ENCODE results near the gene TFIP11.

The TFIP11 gene

DNA sequence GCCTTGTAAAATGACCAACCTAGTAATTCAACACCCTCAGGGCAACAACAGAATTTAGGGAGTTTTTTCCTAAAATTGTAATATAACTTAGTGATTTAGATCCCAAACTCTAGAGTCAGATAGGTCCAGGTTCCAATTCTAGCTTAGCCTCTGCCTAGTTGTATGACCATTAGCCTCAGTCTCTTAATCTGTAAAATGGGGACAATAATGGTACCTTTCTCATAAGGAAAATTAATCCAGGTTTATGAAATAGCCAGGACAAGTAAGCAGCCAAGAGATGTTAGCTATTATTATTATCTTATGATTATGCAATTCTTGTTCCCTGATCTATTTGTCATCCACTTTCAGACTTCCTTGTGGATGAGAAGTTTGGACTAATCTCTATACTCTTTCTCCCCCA, 4.1 kb downstream of the TFIP11 start:
- H3K9ac ChIP-seq (ENCODE audit: low read length): no peak overlapping the region
- H3K4me1 ChIP-seq (ENCODE audit: insufficient read depth, low read length, severe bottlenecking): peaks cover 28% of the 10 kb centered on the region
- H3K27me3 ChIP-seq (ENCODE audit: insufficient read depth, low read length): no peaks in the 10 kb centered on the region
- no peak overlapping the region for H3K4me2 ChIP-seq (ENCODE audit: low read length)
- H3K36me3 ChIP-seq (ENCODE audit: insufficient read depth, low read length): peaks cover 70% of the 10 kb centered on the region
- peaks cover 16% of the 10 kb centered on the region for H3K79me2 ChIP-seq (ENCODE audit: insufficient read depth, low read length)
- H4K20me1 ChIP-seq (ENCODE audit: insufficient read depth, low read length): no peaks in the 10 kb centered on the region
- no peak overlapping the region for H3K4me3 ChIP-seq (ENCODE audit: low read depth, low read length, poor library complexity, severe bottlenecking)
- no peaks in the 10 kb centered on the region for H3F3A ChIP-seq (ENCODE audit: insufficient read depth, low read length)
- H3K9me3 ChIP-seq (ENCODE audit: low read length): no peaks in the 10 kb centered on the region
- no peak overlapping the region for H3K27ac ChIP-seq (ENCODE audit: low read depth, low read length, poor library complexity, severe bottlenecking)
- no peak for TF ChIP-seq EZH2 (IDR thresholded peaks at IDR 0.05; ENCODE audit: borderline replicate concordance, low read length)
- TF ChIP-seq, protein P1, sequence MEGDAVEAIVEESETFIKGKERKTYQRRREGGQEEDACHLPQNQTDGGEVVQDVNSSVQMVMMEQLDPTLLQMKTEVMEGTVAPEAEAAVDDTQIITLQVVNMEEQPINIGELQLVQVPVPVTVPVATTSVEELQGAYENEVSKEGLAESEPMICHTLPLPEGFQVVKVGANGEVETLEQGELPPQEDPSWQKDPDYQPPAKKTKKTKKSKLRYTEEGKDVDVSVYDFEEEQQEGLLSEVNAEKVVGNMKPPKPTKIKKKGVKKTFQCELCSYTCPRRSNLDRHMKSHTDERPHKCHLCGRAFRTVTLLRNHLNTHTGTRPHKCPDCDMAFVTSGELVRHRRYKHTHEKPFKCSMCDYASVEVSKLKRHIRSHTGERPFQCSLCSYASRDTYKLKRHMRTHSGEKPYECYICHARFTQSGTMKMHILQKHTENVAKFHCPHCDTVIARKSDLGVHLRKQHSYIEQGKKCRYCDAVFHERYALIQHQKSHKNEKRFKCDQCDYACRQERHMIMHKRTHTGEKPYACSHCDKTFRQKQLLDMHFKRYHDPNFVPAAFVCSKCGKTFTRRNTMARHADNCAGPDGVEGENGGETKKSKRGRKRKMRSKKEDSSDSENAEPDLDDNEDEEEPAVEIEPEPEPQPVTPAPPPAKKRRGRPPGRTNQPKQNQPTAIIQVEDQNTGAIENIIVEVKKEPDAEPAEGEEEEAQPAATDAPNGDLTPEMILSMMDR (IDR thresholded peaks at IDR 0.05; ENCODE audit: low read length): no peak
- H2AFZ ChIP-seq (ENCODE audit: low read length): no peak overlapping the region
- H3K9me2 ChIP-seq (ENCODE audit: low read depth, low read length): no peaks in the 10 kb centered on the region

DNA sequence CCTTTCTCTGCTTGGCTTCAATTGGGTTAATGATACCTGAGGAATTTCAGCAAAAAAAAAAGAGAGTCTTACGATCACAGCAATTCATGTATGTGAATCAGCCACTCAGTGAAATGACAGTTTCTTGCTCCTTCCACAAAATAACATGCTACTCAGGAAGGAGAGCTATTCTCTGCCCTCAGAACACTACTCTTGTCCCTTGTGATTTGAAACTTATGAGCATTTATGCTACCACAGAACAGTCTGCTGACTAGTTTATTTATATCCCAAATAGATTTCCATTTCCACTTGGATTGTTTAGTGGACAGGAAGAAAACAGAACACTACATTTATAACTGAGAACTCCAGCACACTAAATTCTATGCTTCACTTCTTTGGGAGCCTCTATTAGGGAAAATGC, 8.5 kb downstream of the TFIP11 start:
- Histone ChIP-seq H3K4me3 (ENCODE audit: low read depth, low read length, poor library complexity, severe bottlenecking) (no peak overlapping the region), H3K36me3 (ENCODE audit: insufficient read depth, low read length) (peaks cover 89% of the 10 kb centered on the region), H2AFZ (ENCODE audit: low read length) (no peak overlapping the region), H3K4me2 (ENCODE audit: low read length) (no peak overlapping the region), H3K9ac (ENCODE audit: low read length) (peak overlapping the region; percentile 36; the same call in 1 of the 2 replicates), H4K20me1 (ENCODE audit: insufficient read depth, low read length) (no peaks in the 10 kb centered on the region), H3K4me1 (ENCODE audit: insufficient read depth, low read length, severe bottlenecking) (peaks cover 18% of the 10 kb centered on the region), H3K9me2 (ENCODE audit: low read depth, low read length) (no peaks in the 10 kb centered on the region), H3F3A (ENCODE audit: insufficient read depth, low read length) (no peaks in the 10 kb centered on the region), H3K9me3 (ENCODE audit: low read length) (no peaks in the 10 kb centered on the region), H3K79me2 (ENCODE audit: insufficient read depth, low read length) (no peaks in the 10 kb centered on the region), H3K27me3 (ENCODE audit: insufficient read depth, low read length) (no peaks in the 10 kb centered on the region), H3K27ac (ENCODE audit: low read depth, low read length, poor library complexity, severe bottlenecking) (peak overlapping the region; percentile 78)
- TF ChIP-seq EZH2 (IDR thresholded peaks at IDR 0.05; ENCODE audit: borderline replicate concordance, low read length): no peak
- TF ChIP-seq, protein P1 (IDR thresholded peaks at IDR 0.05; ENCODE audit: low read length): no peak

DNA sequence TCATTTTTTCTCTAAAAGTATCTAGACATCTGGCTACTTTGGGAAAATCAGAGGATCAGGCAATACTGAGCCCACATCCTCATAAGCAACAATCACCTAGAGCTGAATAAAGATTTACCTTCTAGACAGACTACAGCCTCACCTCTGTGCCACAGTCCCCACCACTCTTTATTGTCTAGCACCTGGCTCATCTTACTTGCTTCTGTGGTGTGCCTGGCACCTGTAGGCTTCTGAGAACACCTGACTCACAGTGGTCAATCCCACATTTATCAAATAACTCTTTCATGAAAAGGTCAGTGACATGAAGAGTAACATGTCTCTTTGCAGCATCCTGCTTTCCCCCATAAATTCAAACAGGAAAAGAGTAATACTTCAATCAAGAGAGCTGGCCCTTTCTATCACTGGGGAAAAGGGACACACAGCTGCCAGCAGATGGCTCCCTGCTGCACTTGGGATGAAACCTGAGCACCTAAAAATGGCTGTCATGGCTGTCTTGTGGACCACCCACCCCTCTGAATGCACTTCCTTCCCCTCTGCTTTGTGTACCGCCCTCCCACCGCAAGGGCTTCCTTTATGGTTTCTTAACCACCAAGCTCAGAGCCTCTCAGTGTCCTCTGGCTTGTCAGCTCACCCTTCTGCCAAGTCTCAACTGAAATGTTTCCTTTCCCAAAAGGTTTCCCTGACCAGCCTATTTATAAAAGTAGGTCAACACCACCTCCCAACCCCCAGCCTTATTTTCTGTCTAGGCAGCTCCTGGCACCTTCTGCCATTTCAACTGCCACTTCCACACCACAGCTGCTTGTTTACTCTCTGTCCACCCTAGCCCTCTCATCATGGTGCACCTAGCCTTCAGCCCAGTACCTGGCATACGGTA, 9.3 kb downstream of the TFIP11 start:
- peaks cover 18% of the 10 kb centered on the region for H3K4me1 ChIP-seq (ENCODE audit: insufficient read depth, low read length, severe bottlenecking)
- no peaks in the 10 kb centered on the region for H4K20me1 ChIP-seq (ENCODE audit: insufficient read depth, low read length)
- peak overlapping the region; percentile 78 for H3K27ac ChIP-seq (ENCODE audit: low read depth, low read length, poor library complexity, severe bottlenecking)
- no peaks in the 10 kb centered on the region for H3K9me3 ChIP-seq (ENCODE audit: low read length)
- no peaks in the 10 kb centered on the region for H3K27me3 ChIP-seq (ENCODE audit: insufficient read depth, low read length)
- H3K9ac ChIP-seq (ENCODE audit: low read length): peak overlapping the region; percentile 36; the same call in 1 of the 2 replicates
- H3K36me3 ChIP-seq (ENCODE audit: insufficient read depth, low read length): peaks cover 84% of the 10 kb centered on the region
- H3K9me2 ChIP-seq (ENCODE audit: low read depth, low read length): no peaks in the 10 kb centered on the region
- no peaks in the 10 kb centered on the region for H3F3A ChIP-seq (ENCODE audit: insufficient read depth, low read length)
- H3K79me2 ChIP-seq (ENCODE audit: insufficient read depth, low read length): no peaks in the 10 kb centered on the region
- no peak overlapping the region for H3K4me3 ChIP-seq (ENCODE audit: low read depth, low read length, poor library complexity, severe bottlenecking)
- TF ChIP-seq EZH2 (IDR thresholded peaks at IDR 0.05; ENCODE audit: borderline replicate concordance, low read length): no peak
- TF ChIP-seq, protein P1 (IDR thresholded peaks at IDR 0.05; ENCODE audit: low read length): peak; percentile 92
- H3K4me2 ChIP-seq (ENCODE audit: low read length): peak overlapping the region; percentile 6; the same call in 1 of the 2 replicates
- no peak overlapping the region for H2AFZ ChIP-seq (ENCODE audit: low read length)
